ENCODE data around the gene DYNC1I1.

Gene DYNC1I1

DNA sequence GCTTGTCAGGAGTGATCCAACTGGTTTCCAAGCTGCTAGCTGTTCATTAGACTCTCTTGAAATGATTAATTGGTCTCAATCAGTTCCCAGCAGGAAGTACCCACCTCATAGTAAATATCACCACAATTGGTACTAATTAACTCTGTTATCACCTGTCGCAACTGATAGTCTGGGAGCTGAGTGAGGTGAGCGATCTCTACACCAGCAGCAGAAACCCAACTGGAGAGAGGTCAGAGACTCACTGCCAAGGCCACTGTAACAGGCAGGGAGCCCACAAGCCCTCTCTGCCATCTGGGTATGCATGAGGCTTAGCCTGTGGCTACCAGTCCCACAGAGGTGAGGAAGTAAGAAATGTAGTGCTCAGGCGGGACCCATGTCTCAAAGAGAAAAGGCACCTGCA is 245.5 kb downstream of the DYNC1I1 start:
- WGBS, 2 experiments (ENCODE audit: insufficient coverage in 2 of 2): 72% methylated on average over 2 of the region's 3 CpGs; no CpG with 5 or more reads in 1 of the 2 experiments
- Histone ChIP-seq H3K9me3 (ENCODE audit: control insufficient read depth, low read length) (no peaks in the 10 kb centered on the region), H3K27ac (ENCODE audit: low read depth, low read length, severe bottlenecking) (no peak overlapping the region), H3K36me3 (ENCODE audit: control insufficient read depth, insufficient read depth, low read length) (no peaks in the 10 kb centered on the region), H3K4me3 (ENCODE audit: extremely low read depth, insufficient read depth, low read length, poor library complexity, severe bottlenecking) (no peak overlapping the region), H3K4me1 (ENCODE audit: control insufficient read depth, insufficient read depth, low read length, poor library complexity, severe bottlenecking) (no peaks in the 10 kb centered on the region)

DNA sequence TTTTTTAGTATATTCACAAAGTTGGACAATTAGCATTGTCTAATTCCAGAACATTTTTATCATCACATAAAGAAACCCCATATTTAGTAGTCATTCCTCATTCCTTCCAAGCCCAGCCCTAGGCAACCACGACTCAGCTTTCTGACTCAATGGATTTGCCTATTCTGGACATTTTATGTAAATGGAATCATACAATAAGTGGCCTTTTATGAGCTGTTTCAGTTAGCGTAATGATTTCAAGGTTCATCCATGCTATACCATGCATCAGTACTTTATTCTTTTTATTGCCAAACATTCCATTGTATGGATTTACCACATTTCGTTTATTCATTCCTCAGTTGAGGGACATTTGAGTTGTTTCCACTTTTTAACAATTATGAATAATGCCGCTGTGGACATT is 249.2 kb downstream of the DYNC1I1 start:
- Histone ChIP-seq H3K9me3 (ENCODE audit: control insufficient read depth, low read length) (no peaks in the 10 kb centered on the region), H3K36me3 (ENCODE audit: control insufficient read depth, insufficient read depth, low read length) (no peaks in the 10 kb centered on the region), H3K4me3 (ENCODE audit: extremely low read depth, insufficient read depth, low read length, poor library complexity, severe bottlenecking) (no peak overlapping the region), H3K4me1 (ENCODE audit: control insufficient read depth, insufficient read depth, low read length, poor library complexity, severe bottlenecking) (peaks cover 5% of the 10 kb centered on the region), H3K27ac (ENCODE audit: low read depth, low read length, severe bottlenecking) (no peak overlapping the region)
- WGBS, 2 experiments (ENCODE audit: insufficient coverage in 2 of 2): 78 to 80% methylated on average over 1 to 2 of the region's 4 CpGs

DNA sequence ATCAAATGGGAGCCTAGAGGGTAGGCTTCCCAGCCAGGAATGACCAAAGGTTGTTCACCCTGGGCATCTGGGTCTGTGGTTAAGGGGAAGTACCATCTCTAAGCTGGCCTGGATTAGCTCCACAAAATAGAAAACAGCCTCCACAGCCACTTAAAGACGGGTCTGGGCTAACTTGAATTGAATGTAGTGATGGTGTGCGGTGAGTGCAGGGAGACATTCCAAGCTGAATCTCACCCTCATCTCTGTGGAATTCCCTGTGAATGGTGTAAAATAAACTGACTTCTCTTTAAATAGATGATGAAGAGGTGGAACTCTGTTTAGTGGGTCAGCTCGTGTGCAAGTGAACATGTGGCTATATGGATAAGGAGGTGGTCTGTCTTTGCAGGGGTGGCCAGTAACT is 251.0 kb downstream of the DYNC1I1 start:
- Histone ChIP-seq H3K36me3 (ENCODE audit: control insufficient read depth, insufficient read depth, low read length) (no peaks in the 10 kb centered on the region), H3K4me3 (ENCODE audit: extremely low read depth, insufficient read depth, low read length, poor library complexity, severe bottlenecking) (no peak overlapping the region), H3K9me3 (ENCODE audit: control insufficient read depth, low read length) (no peaks in the 10 kb centered on the region), H3K4me1 (ENCODE audit: control insufficient read depth, insufficient read depth, low read length, poor library complexity, severe bottlenecking) (peaks cover 10% of the 10 kb centered on the region), H3K27ac (ENCODE audit: low read depth, low read length, severe bottlenecking) (no peak overlapping the region)
- 89% methylated on average over 2 of the region's 3 CpGs; no CpG with 5 or more reads in 1 of the 2 experiments for WGBS, 2 experiments (ENCODE audit: insufficient coverage in 2 of 2)

DNA sequence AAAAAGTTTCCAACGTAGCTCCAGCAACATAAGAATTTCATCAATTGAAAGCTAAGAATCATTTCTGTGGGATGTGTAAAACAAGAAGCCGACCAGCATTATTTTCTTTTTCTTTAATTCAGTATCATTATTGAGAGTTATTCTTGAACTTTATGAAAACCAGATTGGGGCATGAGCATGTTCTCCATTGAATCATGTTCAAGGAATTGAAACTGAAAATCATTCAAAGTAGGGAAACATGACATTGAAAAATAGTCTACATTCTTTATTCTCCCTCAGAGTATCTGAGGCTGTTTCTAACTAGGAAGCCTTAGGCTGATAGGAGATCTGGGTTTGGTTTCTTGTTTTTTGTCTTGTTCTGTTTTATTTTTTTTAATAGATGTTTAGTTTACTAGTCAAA is 253.7 kb downstream of the DYNC1I1 start:
- no peak overlapping the region for H3K4me3 ChIP-seq (ENCODE audit: extremely low read depth, insufficient read depth, low read length, poor library complexity, severe bottlenecking)
- peaks cover 13% of the 10 kb centered on the region for H3K4me1 ChIP-seq (ENCODE audit: control insufficient read depth, insufficient read depth, low read length, poor library complexity, severe bottlenecking)
- no peaks in the 10 kb centered on the region for H3K9me3 ChIP-seq (ENCODE audit: control insufficient read depth, low read length)
- no CpG with 5 or more reads among the region's 2 CpGs for WGBS, 2 experiments (ENCODE audit: insufficient coverage in 2 of 2)
- H3K36me3 ChIP-seq (ENCODE audit: control insufficient read depth, insufficient read depth, low read length): no peaks in the 10 kb centered on the region
- H3K27ac ChIP-seq (ENCODE audit: low read depth, low read length, severe bottlenecking): no peak overlapping the region

DNA sequence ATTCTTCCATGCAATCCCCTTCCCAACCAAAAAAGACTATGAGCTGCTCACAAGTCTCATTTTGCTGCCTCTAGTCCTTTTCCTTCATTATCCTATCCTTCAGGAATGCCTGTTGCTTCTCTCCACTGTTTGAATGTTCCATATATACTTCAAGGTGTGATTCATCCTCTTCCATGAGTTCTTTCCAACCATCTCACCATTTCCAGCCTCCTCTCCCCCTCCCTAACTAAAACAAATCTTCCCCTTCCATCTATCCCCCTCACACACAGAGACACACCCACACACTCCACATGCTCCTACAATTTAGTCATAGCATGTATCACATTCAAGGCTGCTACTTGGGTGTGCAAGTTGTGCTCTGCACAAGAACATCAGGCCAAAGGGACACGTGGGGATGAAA is 254.3 kb downstream of the DYNC1I1 start:
- WGBS, 2 experiments (ENCODE audit: insufficient coverage in 2 of 2): 89 to 100% methylated on average over 1 of the region's 1 CpG

DNA sequence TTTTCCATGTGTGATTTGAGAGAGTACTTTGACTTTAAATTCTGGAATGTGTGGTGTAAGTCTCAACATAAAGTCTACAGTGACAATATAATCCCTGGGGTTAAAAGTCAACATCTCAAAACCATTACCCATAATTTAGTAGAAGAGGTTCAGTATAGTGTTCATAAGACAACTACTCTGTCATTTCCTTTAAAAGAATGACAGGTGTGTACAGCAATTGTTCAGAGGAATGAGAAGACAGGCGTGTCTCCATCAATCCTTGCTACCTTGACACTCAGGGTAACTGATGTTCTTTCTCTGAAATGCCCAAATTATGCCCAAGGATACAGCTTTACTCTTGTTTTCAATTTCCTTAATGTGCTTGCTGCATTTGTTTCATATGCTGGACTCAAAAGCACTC is 256.4 kb downstream of the DYNC1I1 start:
- WGBS, 2 experiments (ENCODE audit: insufficient coverage in 2 of 2): 89% methylated on average over 1 of the region's 1 CpG; no CpG with 5 or more reads in 1 of the 2 experiments
- H3K36me3 ChIP-seq (ENCODE audit: control insufficient read depth, insufficient read depth, low read length): no peaks in the 10 kb centered on the region
- peaks cover 13% of the 10 kb centered on the region for H3K4me1 ChIP-seq (ENCODE audit: control insufficient read depth, insufficient read depth, low read length, poor library complexity, severe bottlenecking)
- no peaks in the 10 kb centered on the region for H3K9me3 ChIP-seq (ENCODE audit: control insufficient read depth, low read length)
- H3K27ac ChIP-seq (ENCODE audit: low read depth, low read length, severe bottlenecking): no peak overlapping the region
- no peak overlapping the region for H3K4me3 ChIP-seq (ENCODE audit: extremely low read depth, insufficient read depth, low read length, poor library complexity, severe bottlenecking)

More for the DNA sequence above, 254.3 kb downstream of the DYNC1I1 start:
- peaks cover 13% of the 10 kb centered on the region for H3K4me1 ChIP-seq (ENCODE audit: control insufficient read depth, insufficient read depth, low read length, poor library complexity, severe bottlenecking)
- no peaks in the 10 kb centered on the region for H3K36me3 ChIP-seq (ENCODE audit: control insufficient read depth, insufficient read depth, low read length)
- H3K4me3 ChIP-seq (ENCODE audit: extremely low read depth, insufficient read depth, low read length, poor library complexity, severe bottlenecking): no peak overlapping the region
- H3K9me3 ChIP-seq (ENCODE audit: control insufficient read depth, low read length): no peaks in the 10 kb centered on the region
- H3K27ac ChIP-seq (ENCODE audit: low read depth, low read length, severe bottlenecking): no peak overlapping the region

DNA sequence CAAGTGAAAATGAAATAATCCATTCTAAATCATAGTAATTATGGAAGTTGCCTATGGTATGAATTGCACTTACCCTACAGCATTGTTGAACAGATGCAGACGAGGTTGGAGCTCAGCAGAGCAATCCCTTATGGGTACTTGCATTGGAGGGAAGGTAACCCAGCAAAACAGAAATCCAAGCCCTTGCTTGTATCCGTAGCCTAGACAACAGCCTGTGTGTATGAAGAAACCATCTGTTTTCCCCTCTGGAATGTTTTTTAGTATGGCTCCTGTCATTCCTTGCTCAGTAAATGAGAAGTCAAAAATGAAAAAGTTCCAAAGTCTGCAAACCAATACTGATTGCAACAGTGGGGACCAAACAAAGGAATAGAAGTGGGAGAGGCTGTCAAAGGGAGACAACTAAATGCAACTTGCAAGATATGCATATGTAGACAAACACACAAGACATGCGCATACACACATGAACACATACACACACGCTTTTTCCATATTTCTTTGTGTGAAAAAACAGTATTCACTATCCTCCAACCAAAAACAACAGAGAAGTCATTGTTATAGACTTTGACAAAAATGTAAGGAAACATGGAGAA is 260.8 kb downstream of the DYNC1I1 start:
- no peaks in the 10 kb centered on the region for H3K9me3 ChIP-seq (ENCODE audit: control insufficient read depth, low read length)
- H3K4me3 ChIP-seq (ENCODE audit: extremely low read depth, insufficient read depth, low read length, poor library complexity, severe bottlenecking): no peak overlapping the region
- WGBS, 2 experiments (ENCODE audit: insufficient coverage in 2 of 2): 94 to 100% methylated on average over 2 of the region's 4 CpGs
- no peaks in the 10 kb centered on the region for H3K36me3 ChIP-seq (ENCODE audit: control insufficient read depth, insufficient read depth, low read length)
- H3K27ac ChIP-seq (ENCODE audit: low read depth, low read length, severe bottlenecking): no peak overlapping the region
- peaks cover 3% of the 10 kb centered on the region for H3K4me1 ChIP-seq (ENCODE audit: control insufficient read depth, insufficient read depth, low read length, poor library complexity, severe bottlenecking)

DNA sequence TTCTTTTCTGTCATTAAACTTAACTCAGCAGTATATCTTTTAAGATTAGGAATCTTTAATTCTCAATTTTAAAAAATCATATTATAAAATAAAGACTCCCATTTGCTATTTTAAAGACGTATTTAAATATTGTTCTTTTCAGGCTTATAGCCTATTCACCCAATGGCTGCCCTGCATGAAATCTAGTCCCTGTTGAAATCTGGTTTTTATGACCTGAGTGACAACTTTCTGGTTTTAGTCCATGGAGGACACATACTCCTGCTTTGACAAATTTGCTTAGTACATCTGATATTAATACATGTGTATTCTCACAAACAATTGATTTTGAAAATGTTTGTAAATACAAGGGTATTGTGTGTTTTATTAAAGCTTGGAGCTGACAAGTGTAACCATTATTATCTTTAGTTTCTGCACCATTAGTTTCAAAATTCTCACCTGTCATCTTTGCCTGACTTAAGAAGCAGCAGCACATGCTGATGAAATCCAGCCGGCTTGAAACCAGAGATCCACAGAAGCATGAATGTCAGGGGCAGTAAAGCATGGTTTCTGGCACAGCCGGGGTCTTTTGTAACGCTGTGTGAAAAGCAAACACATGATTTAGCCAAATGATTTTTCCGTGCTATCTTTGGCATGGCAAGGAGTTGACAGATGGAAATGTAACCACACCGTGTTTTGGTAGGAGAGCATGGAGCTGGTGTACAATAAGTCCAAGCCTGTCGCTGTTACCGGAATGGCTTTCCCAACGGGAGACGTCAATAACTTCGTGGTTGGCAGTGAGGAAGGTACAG is 262.8 kb downstream of the DYNC1I1 start:
- no peak overlapping the region for H3K4me3 ChIP-seq (ENCODE audit: extremely low read depth, insufficient read depth, low read length, poor library complexity, severe bottlenecking)
- no peaks in the 10 kb centered on the region for H3K36me3 ChIP-seq (ENCODE audit: control insufficient read depth, insufficient read depth, low read length)
- no peak overlapping the region for H3K27ac ChIP-seq (ENCODE audit: low read depth, low read length, severe bottlenecking)
- H3K4me1 ChIP-seq (ENCODE audit: control insufficient read depth, insufficient read depth, low read length, poor library complexity, severe bottlenecking): no peaks in the 10 kb centered on the region
- 85 to 91% methylated on average over 9 to 11 of the region's 11 CpGs for WGBS, 2 experiments (ENCODE audit: insufficient coverage in 2 of 2)
- H3K9me3 ChIP-seq (ENCODE audit: control insufficient read depth, low read length): no peaks in the 10 kb centered on the region

DNA sequence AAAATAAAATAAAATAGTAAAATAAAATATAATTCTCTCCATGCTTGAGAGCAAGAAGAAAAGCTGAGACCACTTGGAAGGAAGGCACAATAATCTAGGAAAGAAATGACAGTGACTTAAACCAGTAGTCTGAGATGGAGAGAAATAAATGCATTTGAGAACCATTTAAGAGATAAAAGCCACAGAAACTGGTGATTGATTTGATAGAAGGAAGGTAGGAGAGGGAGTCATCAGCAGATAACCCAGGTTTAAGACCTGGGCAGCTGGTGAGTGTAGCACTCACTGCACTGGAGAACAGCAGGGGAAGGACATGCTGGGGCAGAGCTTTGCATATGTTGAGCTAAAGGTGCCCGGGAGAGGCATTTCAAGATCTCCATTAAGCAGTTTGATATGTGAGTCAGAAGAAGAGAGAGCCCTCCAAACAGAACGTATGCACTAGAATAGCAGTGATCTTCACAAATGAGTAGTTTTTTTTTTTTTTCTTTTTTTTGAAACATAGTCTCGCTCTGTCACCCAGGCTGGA is 268.0 kb downstream of the DYNC1I1 start:
- no peak overlapping the region for H3K4me3 ChIP-seq (ENCODE audit: extremely low read depth, insufficient read depth, low read length, poor library complexity, severe bottlenecking)
- no peaks in the 10 kb centered on the region for H3K36me3 ChIP-seq (ENCODE audit: control insufficient read depth, insufficient read depth, low read length)
- WGBS, 2 experiments (ENCODE audit: insufficient coverage in 2 of 2): no CpG with 5 or more reads among the region's 3 CpGs
- no peaks in the 10 kb centered on the region for H3K4me1 ChIP-seq (ENCODE audit: control insufficient read depth, insufficient read depth, low read length, poor library complexity, severe bottlenecking)
- no peaks in the 10 kb centered on the region for H3K9me3 ChIP-seq (ENCODE audit: control insufficient read depth, low read length)
- no peak overlapping the region for H3K27ac ChIP-seq (ENCODE audit: low read depth, low read length, severe bottlenecking)

DNA sequence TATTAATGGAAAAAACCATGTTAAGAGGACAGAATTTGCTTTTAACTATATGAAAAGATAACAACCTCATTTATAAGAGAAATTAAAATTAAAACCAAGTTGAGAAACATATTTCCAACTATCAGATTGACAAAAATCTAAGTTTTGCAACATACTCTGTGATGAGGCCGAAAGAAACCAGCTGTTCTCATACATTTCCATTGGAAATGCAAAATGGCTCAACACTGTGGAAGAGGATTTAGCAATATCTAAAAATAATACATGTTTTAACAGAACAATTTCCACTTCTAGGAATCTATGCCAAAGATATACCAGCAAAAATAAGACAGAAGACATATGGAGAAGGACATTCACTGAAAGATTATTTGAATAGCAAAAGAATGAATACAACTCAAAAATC is 268.8 kb downstream of the DYNC1I1 start:
- Histone ChIP-seq H3K9me3 (ENCODE audit: control insufficient read depth, low read length) (no peaks in the 10 kb centered on the region), H3K36me3 (ENCODE audit: control insufficient read depth, insufficient read depth, low read length) (no peaks in the 10 kb centered on the region), H3K4me3 (ENCODE audit: extremely low read depth, insufficient read depth, low read length, poor library complexity, severe bottlenecking) (no peak overlapping the region), H3K27ac (ENCODE audit: low read depth, low read length, severe bottlenecking) (no peak overlapping the region), H3K4me1 (ENCODE audit: control insufficient read depth, insufficient read depth, low read length, poor library complexity, severe bottlenecking) (no peaks in the 10 kb centered on the region)
- WGBS, 2 experiments (ENCODE audit: insufficient coverage in 2 of 2): no CpG with 5 or more reads among the region's 1 CpG

DNA sequence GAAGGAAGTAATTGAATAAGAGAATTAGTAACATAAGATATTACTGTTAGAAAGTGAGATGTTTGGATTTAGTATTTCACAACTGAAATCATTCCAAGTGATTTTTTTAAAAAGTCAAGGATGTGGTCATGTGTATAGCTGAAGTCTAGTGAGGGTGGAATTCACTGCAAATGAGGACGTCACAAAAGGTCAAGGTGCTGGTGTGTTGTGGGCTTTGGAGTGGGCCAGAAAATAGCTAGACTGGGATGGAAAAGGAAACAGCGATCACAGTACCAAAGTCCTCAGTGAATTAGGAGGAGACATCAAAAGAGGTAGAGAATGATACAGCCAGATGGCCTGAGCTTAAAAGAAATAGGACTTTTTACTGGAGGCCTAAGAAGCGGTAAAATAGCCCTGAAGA is 272.8 kb downstream of the DYNC1I1 start:
- Histone ChIP-seq H3K9me3 (ENCODE audit: control insufficient read depth, low read length) (no peaks in the 10 kb centered on the region), H3K36me3 (ENCODE audit: control insufficient read depth, insufficient read depth, low read length) (no peaks in the 10 kb centered on the region), H3K27ac (ENCODE audit: low read depth, low read length, severe bottlenecking) (no peak overlapping the region), H3K4me1 (ENCODE audit: control insufficient read depth, insufficient read depth, low read length, poor library complexity, severe bottlenecking) (no peaks in the 10 kb centered on the region), H3K4me3 (ENCODE audit: extremely low read depth, insufficient read depth, low read length, poor library complexity, severe bottlenecking) (no peak overlapping the region)
- 78 to 92% methylated on average over 2 of the region's 3 CpGs for WGBS, 2 experiments (ENCODE audit: insufficient coverage in 2 of 2)
